GM19193 (cell line): Measurements from ENCODE around the gene GALNT6.

ENCODE experiments used
- POLR2A ChIP-seq: IDR thresholded peaks from 4 replicates; pipeline ENCODE4 v1.6.1; 2011; ENCODE audit not compliant: insufficient read depth, insufficient read length; ENCODE audit errors: extremely low read depth

Gene GALNT6

DNA sequence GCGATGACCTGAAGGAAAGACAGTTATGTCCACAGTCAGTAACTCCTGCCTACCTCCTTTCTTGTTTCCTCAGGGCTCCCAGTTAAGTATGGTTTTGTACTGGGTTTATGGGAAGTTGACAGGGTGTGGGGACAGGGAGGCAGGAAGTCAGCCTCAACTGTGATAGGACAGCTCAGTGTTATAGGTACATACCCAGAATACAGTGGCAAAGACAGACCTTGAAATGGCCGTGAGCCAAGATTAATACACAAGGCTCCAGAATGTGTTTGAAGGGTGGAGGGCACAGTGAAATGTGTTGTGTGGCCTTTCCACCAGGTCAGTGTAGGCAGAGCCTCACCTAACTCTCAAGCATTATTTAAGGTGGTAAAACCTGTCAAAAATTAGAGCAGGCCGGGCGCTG is 62.6 kb downstream of the GALNT6 start:
- no peak for TF ChIP-seq POLR2A

DNA sequence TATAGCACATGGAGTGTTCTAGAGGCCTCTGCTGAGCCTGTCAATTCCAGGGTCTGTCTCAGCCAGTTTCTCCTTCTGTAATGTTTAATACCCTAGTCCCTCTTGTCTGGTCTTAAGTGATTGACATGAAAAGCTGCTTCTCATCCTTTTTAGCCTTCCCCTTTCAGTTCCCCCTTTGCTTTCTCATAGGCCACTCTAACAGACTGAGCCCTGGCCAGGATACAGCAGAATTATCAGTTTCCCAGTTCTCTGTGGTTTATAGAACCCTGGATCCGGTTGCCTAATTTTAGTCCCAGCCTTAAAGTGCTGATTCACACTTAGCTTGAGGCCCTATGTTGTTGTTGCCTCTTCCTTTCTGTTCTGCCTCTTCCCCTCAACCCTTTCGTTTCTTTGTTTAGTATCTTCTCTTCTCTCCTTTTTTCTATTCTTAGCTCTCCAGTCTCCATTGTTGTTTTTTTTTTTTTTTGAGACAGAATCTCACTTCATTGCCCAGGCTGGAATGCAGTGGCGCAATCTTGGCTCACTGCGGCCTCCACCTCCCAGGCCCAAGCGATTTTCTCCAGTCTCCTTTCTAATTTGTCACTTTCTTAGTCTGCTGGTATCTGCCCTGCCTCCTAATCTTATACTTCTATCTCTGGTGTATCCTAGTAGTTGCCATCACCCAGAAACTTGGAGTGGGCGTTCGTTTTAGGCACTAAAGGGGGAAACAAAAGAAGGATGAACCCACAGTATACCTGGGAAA is 64.3 kb downstream of the GALNT6 start:
- TF ChIP-seq POLR2A, result no peak

- no peak for TF ChIP-seq POLR2A
Observed at GRCh38 chr12:51324953-51325352, 66.3 kb downstream of the GALNT6 start.

GRCh38 chr12:51323966-51324895 is 67.0 kb downstream of the GALNT6 start, which contains the start of gene BIN2:
TSS of gene BIN2 (minus strand) at chr12:51324174. CDS start at chr12:51324102, 72 bp downstream.
- TF ChIP-seq POLR2A, result peak; percentile 88

DNA sequence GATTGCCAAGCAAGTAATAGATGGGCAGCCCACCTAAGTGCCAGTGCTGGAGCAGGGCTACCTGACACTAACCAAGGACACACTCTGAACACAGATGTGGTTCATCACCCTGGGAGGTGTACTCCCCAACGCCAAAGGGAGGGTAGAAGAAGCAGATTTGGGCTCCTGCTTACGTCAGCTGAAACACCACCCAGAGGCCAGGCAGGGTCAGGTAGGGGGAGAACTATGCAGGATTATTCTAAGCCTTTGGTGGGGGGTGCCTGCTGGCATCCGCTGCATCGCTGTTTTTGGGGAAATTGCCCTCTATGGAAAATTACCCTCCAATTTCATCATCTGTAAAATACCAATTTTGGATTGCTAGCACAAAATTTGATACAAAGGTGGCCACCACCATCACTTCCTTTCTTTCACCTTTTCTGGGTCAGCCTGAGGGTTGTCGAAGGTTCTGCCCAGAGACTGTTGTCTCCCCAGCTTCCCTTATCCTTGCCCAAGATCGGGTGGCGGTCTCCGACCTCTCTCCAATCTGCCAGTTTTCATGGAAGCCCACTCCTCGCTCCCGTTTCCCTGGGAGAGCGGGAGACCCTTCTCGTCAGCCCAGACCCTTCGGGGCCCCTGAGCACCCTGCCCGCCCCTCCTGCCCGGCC is 67.8 kb downstream of the GALNT6 start:
- peak; percentile 24 for TF ChIP-seq POLR2A

DNA sequence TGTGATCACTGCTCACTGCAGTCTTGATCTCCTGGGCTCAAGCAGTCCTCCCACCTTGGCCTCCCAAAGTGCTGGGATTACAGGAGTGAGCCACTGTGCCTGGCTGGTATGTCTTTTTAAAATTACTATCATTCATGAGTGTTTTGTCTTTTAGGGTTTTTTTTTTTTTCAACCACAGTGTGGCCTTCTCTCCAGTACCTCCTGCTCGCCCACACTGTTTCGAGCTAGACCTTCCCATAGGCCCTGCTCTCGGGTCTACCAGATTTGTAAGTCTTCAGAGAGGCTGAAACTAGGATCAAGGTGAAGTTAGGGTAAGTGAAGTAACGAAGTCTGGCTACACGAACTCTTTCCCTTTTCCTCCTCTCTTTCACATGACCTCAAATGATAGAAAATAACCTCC is 68.8 kb downstream of the GALNT6 start:
- no peak for TF ChIP-seq POLR2A

DNA sequence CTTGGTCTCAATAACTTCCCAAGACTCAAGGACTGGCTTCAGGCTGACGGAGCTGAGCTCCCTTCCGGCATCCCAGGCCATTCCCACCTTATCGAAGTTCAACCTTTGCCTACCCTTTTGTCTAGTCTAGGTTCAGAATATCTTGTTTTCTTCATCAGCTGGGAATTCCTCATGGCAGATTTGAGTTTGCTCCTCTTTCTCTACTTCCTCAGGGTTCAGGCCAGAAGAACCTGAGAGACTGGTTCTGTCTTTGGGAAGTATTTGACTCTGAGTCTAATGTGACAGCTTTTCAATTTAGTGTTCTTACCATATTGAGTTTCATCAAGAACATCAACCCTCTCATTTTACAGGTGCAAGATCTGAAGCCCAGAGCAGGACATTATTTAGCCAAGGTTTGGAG is 69.3 kb downstream of the GALNT6 start:
- no peak for TF ChIP-seq POLR2A

DNA sequence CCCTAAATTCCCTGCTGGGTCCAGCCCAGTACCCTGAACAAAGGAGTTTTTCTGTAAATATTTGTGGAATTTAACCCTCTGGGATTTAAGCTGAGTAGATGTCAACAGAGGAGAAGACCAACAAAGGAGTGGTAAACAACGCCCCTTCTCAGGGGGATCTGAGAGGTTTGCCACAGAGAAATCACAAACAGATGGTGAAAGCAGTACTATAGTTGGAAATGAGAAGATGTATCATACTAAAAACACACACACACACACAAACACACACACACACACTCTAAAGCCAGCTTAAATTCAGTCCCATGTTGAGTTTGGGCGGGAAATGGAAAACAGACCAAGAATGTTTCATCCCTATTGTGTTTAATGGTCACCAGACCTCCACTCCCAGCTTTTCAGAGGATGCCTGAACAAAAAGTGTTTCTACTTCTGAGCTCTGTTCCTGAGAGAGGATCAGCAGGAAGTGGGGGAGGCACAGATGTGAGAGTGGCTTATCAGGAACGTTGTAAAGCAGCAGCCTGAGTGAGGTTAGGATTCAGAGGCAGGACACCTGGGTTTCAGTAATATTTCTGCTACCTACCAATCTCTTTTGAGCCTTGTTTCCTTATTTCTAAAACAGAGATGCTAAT is 70.4 kb downstream of the GALNT6 start:
- peak; percentile 13 for TF ChIP-seq POLR2A

GRCh38 chr12:51320311-51320694 is 70.9 kb downstream of the GALNT6 start:
- TF ChIP-seq POLR2A, result no peak

DNA sequence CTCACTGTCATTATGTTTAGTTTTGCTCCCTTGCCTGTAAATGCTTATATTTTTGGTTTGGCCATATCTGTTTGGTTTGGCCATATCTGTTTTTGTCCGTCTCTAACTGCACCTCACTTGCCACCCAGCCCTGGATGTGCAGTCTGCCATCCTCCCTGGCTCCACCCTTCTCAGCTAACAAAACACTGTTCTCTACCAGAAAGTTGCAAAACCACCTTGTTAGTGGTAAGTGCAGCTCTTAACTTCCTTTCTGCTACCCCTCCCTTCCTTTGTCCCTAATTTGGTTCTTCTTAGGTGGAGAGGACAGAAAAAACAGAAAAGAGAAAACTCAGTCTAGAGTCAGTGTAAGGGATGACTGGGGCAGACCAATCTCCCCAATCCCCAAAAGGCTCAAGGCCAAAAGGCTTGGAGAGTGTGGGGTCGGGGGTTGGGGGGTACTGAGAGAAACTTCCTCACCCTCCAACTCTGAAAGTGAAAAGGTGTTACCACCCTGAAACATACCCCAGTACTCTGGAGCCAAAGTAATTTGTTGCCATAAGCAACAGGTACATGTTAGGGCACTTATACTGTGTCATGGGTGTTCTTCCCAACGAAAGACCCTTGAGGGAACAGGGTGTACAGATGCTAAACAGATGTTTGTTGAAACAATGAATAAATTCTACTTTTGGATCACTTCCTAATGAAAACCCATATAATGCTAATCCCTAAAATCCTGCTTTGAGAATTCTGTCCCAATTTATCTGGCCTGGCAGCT is 72.2 kb downstream of the GALNT6 start:
- TF ChIP-seq POLR2A, result no peak

- TF ChIP-seq POLR2A, result no peak
Observed at GRCh38 chr12:51311389-51311788, 79.8 kb downstream of the GALNT6 start.

GRCh38 chr12:51307655-51308593 is 83.3 kb downstream of the GALNT6 start:
- no peak for TF ChIP-seq POLR2A

GRCh38 chr12:51306507-51306906 is 84.7 kb downstream of the GALNT6 start:
- no peak for TF ChIP-seq POLR2A
